Ascending aorta (tissue), 2 donors: Measurements from ENCODE around the gene KDM3B. TPM values are rescaled to one million over a fixed set of nuclear protein-coding genes. Genes with fewer than 3 reads are reported as not detected.

Experiments used
- DNase-seq, 2 donors: peaks; one replicate each; pipeline ENCODE4 v3.0.0-alpha.2; 2019; ENCODE audit warnings: low spot score in 2 of 2
- H3K27ac ChIP-seq, 2 donors: fragments of 200-600 bp; sonication (generic); one replicate each; pipeline ENCODE4 v1.5.1; 2016 to 2017; ENCODE audit warnings: mild to moderate bottlenecking in 1 of 2
- H3K27me3 ChIP-seq: fragments of 200-600 bp; sonication (generic); one replicate; pipeline ENCODE4 v1.5.1; 2017
- H3K36me3 ChIP-seq, 2 donors: fragments of 200-600 bp; sonication (generic); one replicate each; pipeline ENCODE4 v1.5.1; 2016
- H3K4me1 ChIP-seq, 2 donors: fragments of 200-600 bp; sonication (generic); one replicate each; pipeline ENCODE4 v1.5.1; 2016 to 2017; ENCODE audit warnings: mild to moderate bottlenecking in 1 of 2
- H3K4me3 ChIP-seq, 2 donors: fragments of 200-600 bp; sonication (generic); one replicate each; pipeline ENCODE4 v1.5.1; 2016 to 2017; ENCODE audit warnings: mild to moderate bottlenecking in 1 of 2
- H3K9me3 ChIP-seq, 2 donors: fragments of 200-600 bp; sonication (generic); one replicate each; pipeline ENCODE4 v1.5.1; 2016
- intact Hi-C: fragments of 100-400 bp; cut with DNase I; formaldehyde crosslinking; loops from one replicate; pipeline ENCODE4 v1.15.1; 2023
- total RNA-seq: library from RNA; depleted of rRNA; stranded (reverse); fragments of >200 nt; gene quantifications from one replicate; pipeline ENCODE4 v1.1.0, GENCODE V29; 2016
- TF ChIP-seq, protein P1 (sequence below), 3 experiments: fragments of 200-600 bp in 2 of 3; fragments of 450-650 bp in 1 of 3; sonication (generic) in 2 of 3; IDR thresholded peaks; one replicate each; pipeline ENCODE4 v1.5.1; 2016 to 2019; ENCODE audit warnings: antibody characterized with exemption in 3 of 3, mild to moderate bottlenecking in 1 of 3, moderate library complexity in 1 of 3

Gene KDM3B
- total RNA-seq, 1 donor from 2014 or later = 33.4 TPM

- H3K27me3 ChIP-seq = no peaks in the 10 kb centered on the region
- H3K4me3 ChIP-seq = peak overlapping the region; percentile 65 to 91
- peak; percentile 71 to 96 for DNase-seq
- intact Hi-C loops = loop anchor here (1.0 to 10.0 kb wide), 4 partner anchors 28 to 112 kb away; partner anchors contain the start of genes HSPA9 and KDM3B
- H3K27ac ChIP-seq = peak overlapping the region; percentile 98 to 99
- H3K4me1 ChIP-seq = peaks cover 9 to 27% of the 10 kb centered on the region in 2 donors
- no peaks in the 10 kb centered on the region for H3K9me3 ChIP-seq
- H3K36me3 ChIP-seq = peaks cover 9 to 23% of the 10 kb centered on the region in 2 donors
- TF ChIP-seq, protein P1, sequence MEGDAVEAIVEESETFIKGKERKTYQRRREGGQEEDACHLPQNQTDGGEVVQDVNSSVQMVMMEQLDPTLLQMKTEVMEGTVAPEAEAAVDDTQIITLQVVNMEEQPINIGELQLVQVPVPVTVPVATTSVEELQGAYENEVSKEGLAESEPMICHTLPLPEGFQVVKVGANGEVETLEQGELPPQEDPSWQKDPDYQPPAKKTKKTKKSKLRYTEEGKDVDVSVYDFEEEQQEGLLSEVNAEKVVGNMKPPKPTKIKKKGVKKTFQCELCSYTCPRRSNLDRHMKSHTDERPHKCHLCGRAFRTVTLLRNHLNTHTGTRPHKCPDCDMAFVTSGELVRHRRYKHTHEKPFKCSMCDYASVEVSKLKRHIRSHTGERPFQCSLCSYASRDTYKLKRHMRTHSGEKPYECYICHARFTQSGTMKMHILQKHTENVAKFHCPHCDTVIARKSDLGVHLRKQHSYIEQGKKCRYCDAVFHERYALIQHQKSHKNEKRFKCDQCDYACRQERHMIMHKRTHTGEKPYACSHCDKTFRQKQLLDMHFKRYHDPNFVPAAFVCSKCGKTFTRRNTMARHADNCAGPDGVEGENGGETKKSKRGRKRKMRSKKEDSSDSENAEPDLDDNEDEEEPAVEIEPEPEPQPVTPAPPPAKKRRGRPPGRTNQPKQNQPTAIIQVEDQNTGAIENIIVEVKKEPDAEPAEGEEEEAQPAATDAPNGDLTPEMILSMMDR (IDR thresholded peaks at IDR 0.05) = peak; percentile 90 to 96 (median 95)
Observed at GRCh38 chr5:138464008-138464387, 111.5 kb downstream of the KDM3B start.

DNA sequence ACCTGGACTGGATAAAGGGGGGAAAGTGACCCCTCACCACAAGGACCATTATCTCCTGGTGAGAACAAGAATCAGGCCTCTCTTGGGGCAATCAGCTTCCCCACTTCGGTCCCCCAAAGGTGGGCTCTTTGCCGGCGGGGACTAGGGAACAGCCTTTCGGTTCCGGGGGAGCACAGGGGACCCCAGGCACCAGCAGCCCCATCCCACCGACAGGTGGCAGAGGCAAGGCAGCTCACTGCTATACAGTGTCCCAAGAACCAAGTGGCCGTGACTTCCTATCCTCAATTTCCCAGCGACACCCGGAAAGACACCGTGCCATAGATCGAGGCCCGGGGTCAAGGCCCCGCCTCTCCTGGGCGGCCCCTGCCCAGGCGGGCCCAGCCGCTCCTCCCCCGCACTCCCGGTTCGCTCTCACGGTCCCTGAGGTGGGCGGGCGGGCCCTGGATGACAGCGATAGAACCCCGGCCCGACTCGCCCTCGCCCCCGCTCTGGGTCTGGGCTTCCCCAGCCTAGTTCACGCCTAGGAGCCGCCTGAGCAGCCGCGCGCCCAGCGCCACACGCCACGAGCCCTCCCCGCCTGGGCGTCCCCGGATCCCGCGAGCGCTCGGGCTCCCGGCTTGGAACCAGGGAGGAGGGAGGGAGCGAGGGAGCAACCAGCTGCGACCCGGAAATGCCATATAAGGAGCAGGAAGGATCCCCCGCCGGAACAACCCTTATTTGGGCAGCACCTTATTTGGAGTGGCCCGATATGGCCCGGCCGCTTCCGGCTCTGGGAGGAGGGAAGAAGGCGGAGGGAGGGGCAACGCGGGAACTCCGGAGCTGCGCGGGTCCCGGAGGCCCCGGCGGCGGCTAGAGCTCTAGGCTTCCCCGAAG lies 112.1 kb downstream of the KDM3B start:
- peak; percentile 91 to 99 for DNase-seq
- TF ChIP-seq, protein P1 (IDR thresholded peaks at IDR 0.05) = peak in 2 of 3 experiments; percentile 0 to 6
- Histone ChIP-seq H3K4me1 (peaks cover 9 to 24% of the 10 kb centered on the region in 2 donors), H3K4me3 (peak overlapping the region; percentile 65 to 91), H3K36me3 (peaks cover 9 to 23% of the 10 kb centered on the region in 2 donors), H3K9me3 (no peaks in the 10 kb centered on the region), H3K27me3 (no peaks in the 10 kb centered on the region), H3K27ac (peak overlapping the region; percentile 98 to 99)
- intact Hi-C loops = loop anchor here (1.0 to 10.0 kb wide), 5 partner anchors 28 to 112 kb away; partner anchors contain the start of genes ETF1, HSPA9 and KDM3B

GRCh38 chr5:138465261-138466124 lies 113.0 kb downstream of the KDM3B start, which contains the start of gene EGR1:
TSS of gene EGR1 (plus strand) at chr5:138465479. CDS start at chr5:138465762, 283 bp downstream.
- Histone ChIP-seq H3K27ac (peak within 1 kb of the TSS; percentile 98 to 99), H3K4me3 (peak within 1 kb of the TSS; percentile 65 to 91), H3K4me1 (peaks cover 9 to 24% of the 10 kb centered on the region in 2 donors), H3K27me3 (no peaks in the 10 kb centered on the region), H3K9me3 (no peaks in the 10 kb centered on the region), H3K36me3 (peaks cover 9 to 23% of the 10 kb centered on the region in 2 donors)
- TF ChIP-seq, protein P1 (IDR thresholded peaks at IDR 0.05) = peak; percentile 11 to 19 (median 11)
- peak; percentile 91 to 98 for DNase-seq
- intact Hi-C loops = loop anchor here (1.0 to 10.0 kb wide), 2 partner anchors 78 to 109 kb away; partner anchors contain the start of genes ETF1 and HSPA9

- no peaks in the 10 kb centered on the region for H3K9me3 ChIP-seq
- H3K4me3 ChIP-seq = peak overlapping the region; percentile 65 to 91
- intact Hi-C loops = loop anchor here (10.0 kb wide), 1 partner anchor 108 kb away; the partner anchor contains the start of gene HSPA9
- DNase-seq = peak in 1 of 2 donors; percentile 72
- H3K36me3 ChIP-seq = peaks cover 9 to 23% of the 10 kb centered on the region in 2 donors
- TF ChIP-seq, protein P1 (IDR thresholded peaks at IDR 0.05) = no peak
- peaks cover 9 to 24% of the 10 kb centered on the region in 2 donors for H3K4me1 ChIP-seq
- peak overlapping the region; percentile 39 to 99 for H3K27ac ChIP-seq
- no peaks in the 10 kb centered on the region for H3K27me3 ChIP-seq
Observed at GRCh38 chr5:138466125-138466899, 113.8 kb downstream of the KDM3B start.
